DND-41 (cell line): ENCODE data around the gene RHOA.

Source experiments
- CTCF ChIP-seq: IDR thresholded peaks from 2 replicates; pipeline ENCODE4 v1.5.1; 2012; ENCODE audit warnings: borderline replicate concordance, low read length, moderate library complexity, mild to moderate bottlenecking; ENCODE audit not compliant: poor library complexity, severe bottlenecking; ENCODE audit errors: extremely low read depth
- EZH2 ChIP-seq: IDR thresholded peaks from 3 replicates; pipeline ENCODE4 v1.6.1; 2012; ENCODE audit warnings: borderline replicate concordance, low read depth, mild to moderate bottlenecking, moderate library complexity, low read length, inconsistent platforms; ENCODE audit not compliant: severe bottlenecking

- TF ChIP-seq CTCF (no peak), EZH2 (no peak)
Observed at GRCh38 chr3:49389297-49389696, 22.5 kb downstream of the RHOA start.
